Neural progenitor cell (in vitro differentiated cells): ENCODE data around the gene QDPR.

ENCODE experiments used
- CTCF ChIP-seq: fragments of 200-600 bp; sonication (generic); IDR thresholded peaks from 2 replicates; pipeline ENCODE4 v1.5.1; 2017; ENCODE audit warnings: antibody characterized with exemption, mild to moderate bottlenecking
- EZH2 ChIP-seq: fragments of 200-600 bp; sonication (generic); IDR thresholded peaks from 2 replicates; pipeline ENCODE4 v1.6.1; 2017; ENCODE audit warnings: antibody characterized with exemption, mild to moderate bottlenecking, moderate library complexity
- EZH2phosphoT487 ChIP-seq: fragments of 200-600 bp; sonication (generic); IDR thresholded peaks from 2 replicates; pipeline ENCODE4 v1.6.1; 2017; ENCODE audit warnings: antibody characterized with exemption

- TF ChIP-seq EZH2 (no peak), CTCF (no peak), EZH2phosphoT487 (no peak)
These were observed 13.9 kb downstream of the QDPR start for GRCh38 chr4:17497890-17498523.
